K562 (cell line): ENCODE results near the gene NRTN. TPM values are rescaled to one million over a fixed set of nuclear protein-coding genes. Genes with fewer than 3 reads are reported as not detected.

ENCODE experiments used
- ATF6 ChIP-seq: sonication (generic); formaldehyde crosslinking; IDR thresholded peaks from 2 replicates; pipeline ENCODE4 v1.4.0; 2020; ENCODE audit warnings: mild to moderate bottlenecking, missing genetic modification reagents
- CBX2 ChIP-seq: fragments of 200-600 bp; sonication (generic); IDR thresholded peaks from one replicate; pipeline ENCODE4 v1.6.1; 2012; ENCODE audit warnings: mild to moderate bottlenecking, low read length, inconsistent platforms; ENCODE audit not compliant: insufficient read depth, poor library complexity, severe bottlenecking
- CBX5 ChIP-seq: IDR thresholded peaks from 2 replicates; pipeline ENCODE4 v1.6.1; 2014; ENCODE audit warnings: low read depth, borderline replicate concordance
- FUS ChIP-seq: fragments of 200-400 bp; formaldehyde crosslinking; optimal IDR thresholded peaks from 2 replicates; pipeline ENCODE3; 2017; ENCODE audit warnings: low read depth, low read length
- HDAC2 ChIP-seq: fragments of 450-650 bp; IDR thresholded peaks from 2 replicates; pipeline ENCODE4 v1.6.1; 2016; ENCODE audit warnings: mild to moderate bottlenecking
- HNRNPLL ChIP-seq: fragments of 200-400 bp; formaldehyde crosslinking; IDR thresholded peaks from 2 replicates; pipeline ENCODE4 v1.6.1; 2017; ENCODE audit warnings: low read length, low read depth, mild to moderate bottlenecking; ENCODE audit not compliant: poor library complexity, severe bottlenecking
- IFI16 ChIP-seq: fragments of 250-450 bp; sonication (Bioruptor Pico); IDR thresholded peaks from 2 replicates; pipeline ENCODE4 v2.1.2; 2022; ENCODE audit warnings: mild to moderate bottlenecking, inconsistent platforms
- MCM3 ChIP-seq: fragments of 450-650 bp; IDR thresholded peaks from 2 replicates; pipeline ENCODE4 v1.6.1; 2016
- SIX5 ChIP-seq, 2 experiments: IDR thresholded peaks; 2 replicates each; pipeline ENCODE4 v1.6.1; 2011; ENCODE audit warnings: low read length in 2 of 2, borderline replicate concordance in 1 of 2, low read depth in 1 of 2, mild to moderate bottlenecking in 1 of 2, moderate library complexity in 1 of 2; ENCODE audit not compliant: insufficient read depth in 1 of 2
- SRF ChIP-seq, 2 experiments: fragments of 250-450, 450-650 bp in 1 of 2; sonication (Bioruptor Pico) in 1 of 2; sonication (generic) in 1 of 2; formaldehyde crosslinking; IDR thresholded peaks; 2 replicates each; pipeline versions ENCODE4 v1.5.0 to v1.5.1; 2020 to 2022; ENCODE audit warnings: mild to moderate bottlenecking in 1 of 2, missing genetic modification reagents in 1 of 2
- TAF7 ChIP-seq: fragments of 450-650 bp; IDR thresholded peaks from 2 replicates; pipeline ENCODE4 v1.6.1; 2016; ENCODE audit warnings: missing genetic modification characterization, missing compliant biosample characterization
- TFAP4 ChIP-seq: sonication (generic); formaldehyde crosslinking; IDR thresholded peaks from 2 replicates; pipeline ENCODE4 v1.8.0; 2022; ENCODE audit warnings: missing genetic modification reagents, mild to moderate bottlenecking, moderate library complexity, borderline replicate concordance
- ZNF766 ChIP-seq: fragments of 200-800 bp; sonication (Bioruptor generic); conservative IDR thresholded peaks from 2 replicates; pipeline ENCODE4 v1.6.1; 2016; ENCODE audit warnings: missing genetic modification characterization, missing compliant biosample characterization
- ZNF778 ChIP-seq: fragments of 450-650 bp; formaldehyde crosslinking; IDR thresholded peaks from 2 replicates; pipeline ENCODE4 v1.4.0; 2020; ENCODE audit warnings: mild to moderate bottlenecking, moderate library complexity
- polyA plus RNA-seq, 8 experiments: library from polyadenylated mRNA; depleted of rRNA in 4 of 8; stranded (reverse) in 5 of 8; unstranded in 3 of 8; fragments of >200 nt; fragmentation: Nextera tagmentation in 2 of 8; fragmentation: Illumina TruSeq in 1 of 8; extraction: Ambion mirVana in 2 of 8; extraction: Trizol in 1 of 8; gene quantifications; 2 replicates each; pipeline versions ENCODE4 v1.2.1 to v1.2.3, GENCODE V29; 2011 to 2014; ENCODE audit warnings: inconsistent platforms in 1 of 8, missing spikeins in 1 of 8
- total RNA-seq, 7 experiments: library from RNA; depleted of rRNA in 6 of 7; stranded (reverse); fragments of >200 nt in 6 of 7; fragmentation: Illumina TruSeq in 2 of 7; extraction: Trizol in 2 of 7; gene quantifications; 2 replicates each; pipeline versions ENCODE4 v1.2.1 to v1.2.3, GENCODE V29; 2011 to 2021; ENCODE audit warnings: low replicate concordance in 1 of 7
- TF ChIP-seq, protein P1 (sequence below): sonication (generic); formaldehyde crosslinking; IDR thresholded peaks from 2 replicates; pipeline ENCODE4 v1.8.0; 2022; ENCODE audit warnings: mild to moderate bottlenecking, missing genetic modification reagents
- TF ChIP-seq, protein P2 (sequence below): sonication (generic); formaldehyde crosslinking; IDR thresholded peaks from 2 replicates; pipeline ENCODE4 v1.8.0; 2022; ENCODE audit warnings: mild to moderate bottlenecking, missing genetic modification reagents, borderline replicate concordance

Gene NRTN
- total and polyA plus RNA-seq, 9 of the 15 experiments (the other 6 are each of a cell fraction or from before 2014, with no cell fraction given): 0.62 to 8.1 (median 1.6) TPM; not detected in 2

- TF ChIP-seq, protein P1, sequence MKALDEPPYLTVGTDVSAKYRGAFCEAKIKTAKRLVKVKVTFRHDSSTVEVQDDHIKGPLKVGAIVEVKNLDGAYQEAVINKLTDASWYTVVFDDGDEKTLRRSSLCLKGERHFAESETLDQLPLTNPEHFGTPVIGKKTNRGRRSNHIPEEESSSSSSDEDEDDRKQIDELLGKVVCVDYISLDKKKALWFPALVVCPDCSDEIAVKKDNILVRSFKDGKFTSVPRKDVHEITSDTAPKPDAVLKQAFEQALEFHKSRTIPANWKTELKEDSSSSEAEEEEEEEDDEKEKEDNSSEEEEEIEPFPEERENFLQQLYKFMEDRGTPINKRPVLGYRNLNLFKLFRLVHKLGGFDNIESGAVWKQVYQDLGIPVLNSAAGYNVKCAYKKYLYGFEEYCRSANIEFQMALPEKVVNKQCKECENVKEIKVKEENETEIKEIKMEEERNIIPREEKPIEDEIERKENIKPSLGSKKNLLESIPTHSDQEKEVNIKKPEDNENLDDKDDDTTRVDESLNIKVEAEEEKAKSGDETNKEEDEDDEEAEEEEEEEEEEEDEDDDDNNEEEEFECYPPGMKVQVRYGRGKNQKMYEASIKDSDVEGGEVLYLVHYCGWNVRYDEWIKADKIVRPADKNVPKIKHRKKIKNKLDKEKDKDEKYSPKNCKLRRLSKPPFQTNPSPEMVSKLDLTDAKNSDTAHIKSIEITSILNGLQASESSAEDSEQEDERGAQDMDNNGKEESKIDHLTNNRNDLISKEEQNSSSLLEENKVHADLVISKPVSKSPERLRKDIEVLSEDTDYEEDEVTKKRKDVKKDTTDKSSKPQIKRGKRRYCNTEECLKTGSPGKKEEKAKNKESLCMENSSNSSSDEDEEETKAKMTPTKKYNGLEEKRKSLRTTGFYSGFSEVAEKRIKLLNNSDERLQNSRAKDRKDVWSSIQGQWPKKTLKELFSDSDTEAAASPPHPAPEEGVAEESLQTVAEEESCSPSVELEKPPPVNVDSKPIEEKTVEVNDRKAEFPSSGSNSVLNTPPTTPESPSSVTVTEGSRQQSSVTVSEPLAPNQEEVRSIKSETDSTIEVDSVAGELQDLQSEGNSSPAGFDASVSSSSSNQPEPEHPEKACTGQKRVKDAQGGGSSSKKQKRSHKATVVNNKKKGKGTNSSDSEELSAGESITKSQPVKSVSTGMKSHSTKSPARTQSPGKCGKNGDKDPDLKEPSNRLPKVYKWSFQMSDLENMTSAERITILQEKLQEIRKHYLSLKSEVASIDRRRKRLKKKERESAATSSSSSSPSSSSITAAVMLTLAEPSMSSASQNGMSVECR (CRISPR knock-in tag): peak; percentile 42; the same call in 1 of the 2 replicates
- TF ChIP-seq TAF7 (tag) (0 out of 2 replicates have a peak, but pooled peaks have one; percentile 41), FUS (no peak), ATF6 (CRISPR knock-in tag) (no peak), ZNF766 (CRISPR knock-in tag) (peak; percentile 95), HNRNPLL (no peak), SRF (CRISPR knock-in tag; IDR thresholded peaks at IDR 0.05) (0 out of 4 replicates have a peak, but pooled peaks of 1 of the 2 experiments have one; percentile 25), HDAC2 (peak; percentile 98), MCM3 (no peak), IFI16 (CRISPR knock-in tag) (no peak), SIX5 (IDR thresholded peaks at IDR 0.05; ENCODE audit: borderline replicate concordance in 1 of 2, insufficient read depth in 1 of 2, low read depth in 1 of 2, low read length in 2 of 2) (no peak), CBX2 (no peak), TFAP4 (peak; percentile 95), CBX5 (no peak; the same call in 1 of the 2 replicates), ZNF778 (CRISPR knock-in tag) (no peak)
- TF ChIP-seq, protein P2, sequence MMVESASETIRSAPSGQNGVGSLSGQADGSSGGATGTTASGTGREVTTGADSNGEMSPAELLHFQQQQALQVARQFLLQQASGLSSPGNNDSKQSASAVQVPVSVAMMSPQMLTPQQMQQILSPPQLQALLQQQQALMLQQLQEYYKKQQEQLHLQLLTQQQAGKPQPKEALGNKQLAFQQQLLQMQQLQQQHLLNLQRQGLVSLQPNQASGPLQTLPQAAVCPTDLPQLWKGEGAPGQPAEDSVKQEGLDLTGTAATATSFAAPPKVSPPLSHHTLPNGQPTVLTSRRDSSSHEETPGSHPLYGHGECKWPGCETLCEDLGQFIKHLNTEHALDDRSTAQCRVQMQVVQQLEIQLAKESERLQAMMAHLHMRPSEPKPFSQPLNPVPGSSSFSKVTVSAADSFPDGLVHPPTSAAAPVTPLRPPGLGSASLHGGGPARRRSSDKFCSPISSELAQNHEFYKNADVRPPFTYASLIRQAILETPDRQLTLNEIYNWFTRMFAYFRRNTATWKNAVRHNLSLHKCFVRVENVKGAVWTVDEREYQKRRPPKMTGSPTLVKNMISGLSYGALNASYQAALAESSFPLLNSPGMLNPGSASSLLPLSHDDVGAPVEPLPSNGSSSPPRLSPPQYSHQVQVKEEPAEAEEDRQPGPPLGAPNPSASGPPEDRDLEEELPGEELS (CRISPR knock-in tag): peak; percentile 90; the same call in 1 of the 2 replicates
These were observed 5.3 kb upstream of the NRTN start (continued) for GRCh38 chr19:5799247-5800241.
